Measurements from ENCODE around the gene CPLANE1. TPM values are rescaled to one million over a fixed set of nuclear protein-coding genes. Genes with fewer than 3 reads are reported as not detected.

The CPLANE1 gene
- total and polyA plus RNA-seq, 2 donors (not counting 3 experiments of a cell fraction or from before 2014, with no cell fraction given) = 4.6 to 21.5 TPM

- FAIRE-seq = no peak
- no peak for DNase-seq (ENCODE audit: low read depth, low spot score)
- no peak for TF ChIP-seq POLR2A (IDR thresholded peaks at IDR 0.05; ENCODE audit: low read depth, low read length)
- TF ChIP-seq, protein P1, sequence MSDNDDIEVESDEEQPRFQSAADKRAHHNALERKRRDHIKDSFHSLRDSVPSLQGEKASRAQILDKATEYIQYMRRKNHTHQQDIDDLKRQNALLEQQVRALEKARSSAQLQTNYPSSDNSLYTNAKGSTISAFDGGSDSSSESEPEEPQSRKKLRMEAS (IDR thresholded peaks at IDR 0.05; ENCODE audit: insufficient read depth, insufficient read length) = no peak
- no peak for TF ChIP-seq EZH2 (IDR thresholded peaks at IDR 0.05; ENCODE audit: borderline replicate concordance, low read depth, low read length, severe bottlenecking)
- no peak for TF ChIP-seq FOS (IDR thresholded peaks at IDR 0.05; ENCODE audit: borderline replicate concordance, insufficient read depth, low read length)
- TF ChIP-seq JUN (IDR thresholded peaks at IDR 0.05; ENCODE audit: borderline replicate concordance, insufficient read depth, insufficient read length, low read depth) = no peak
- TF ChIP-seq GATA2 (IDR thresholded peaks at IDR 0.05; ENCODE audit: insufficient read depth, insufficient read length, low read depth, low read length) = no peak
- TF ChIP-seq CTCF (IDR thresholded peaks at IDR 0.05; ENCODE audit: extremely low read depth in 1 of 2, insufficient read depth in 1 of 2, low read depth in 1 of 2, low read length in 2 of 2) = no peak
- no peak for TF ChIP-seq MYC (IDR thresholded peaks at IDR 0.05; ENCODE audit: low read depth, low read length)
- H2AFZ ChIP-seq (ENCODE audit: low read depth, low read length) = no peak overlapping the region
- no peaks in the 10 kb centered on the region for H3K9me3 ChIP-seq (replicated peaks; ENCODE audit: control insufficient read depth, insufficient read depth, low read length)
- no peak overlapping the region for H3K4me3 ChIP-seq (replicated peaks in 1 of 3; ENCODE audit: insufficient read depth in 1 of 3, low read depth in 1 of 3, low read length in 3 of 3)
- H3K27ac ChIP-seq (ENCODE audit: insufficient read depth, low read depth, low read length) = no peak overlapping the region
- H3K4me2 ChIP-seq (ENCODE audit: insufficient read depth, low read length) = no peak overlapping the region
- ChIA-PET CTCF (no interaction called here), POLR2A (no interaction called here)
- H3K4me1 ChIP-seq (ENCODE audit: control insufficient read depth, extremely low read depth, insufficient read depth, low read length) = no peaks in the 10 kb centered on the region
- no peaks in the 10 kb centered on the region for H3K27me3 ChIP-seq (ENCODE audit: control insufficient read depth in 2 of 2, insufficient read depth in 2 of 2, low read length in 2 of 2)
- intact Hi-C loops (cut with micrococcal nuclease) = no loop called here
- peaks cover 2 to 6% of the 10 kb centered on the region in 2 experiments for H3K36me3 ChIP-seq (ENCODE audit: control insufficient read depth in 2 of 2, extremely low read depth in 1 of 2, insufficient read depth in 2 of 2, low read length in 2 of 2)
- no peak overlapping the region for H3K9ac ChIP-seq (replicated peaks; ENCODE audit: extremely low read depth, insufficient read depth, low read length)
- dilution Hi-C loops (cut with MboI; ENCODE audit: extremely low pct_ligation_motif_present, low sequenced_read_pairs) = no loop called here
- no peaks in the 10 kb centered on the region for H4K20me1 ChIP-seq (replicated peaks; ENCODE audit: control insufficient read depth, extremely low read depth, insufficient read depth, low read length)
- H3K9me1 ChIP-seq (replicated peaks; ENCODE audit: control insufficient read depth, extremely low read depth, insufficient read depth, low read length) = no peaks in the 10 kb centered on the region
- no TSS peak for BruUV-seq (replicated peaks)
- H3K79me2 ChIP-seq (ENCODE audit: control insufficient read depth, insufficient read depth, low read length) = no peaks in the 10 kb centered on the region
Measured at GRCh38 chr5:37187465-37187977, 61.7 kb downstream of the CPLANE1 start.
